H9 (cell line): Measurements from ENCODE around the gene ITPRIPL1. TPM values are rescaled to one million over a fixed set of nuclear protein-coding genes. Genes with fewer than 3 reads are reported as not detected.

Experiments
- DNase-seq: peaks from one replicate; pipeline ENCODE4 v3.0.0-alpha.2; 2017
- H2AFZ ChIP-seq: one replicate; pipeline ENCODE4 v1.6.1; 2013; ENCODE audit warnings: mild to moderate bottlenecking, low read length, control low read depth, moderate library complexity
- H2AK5ac ChIP-seq: 2 replicates; pipeline ENCODE4 v1.6.1; 2013; ENCODE audit warnings: low read length, control low read depth, mixed read lengths; ENCODE audit not compliant: insufficient read length
- H2BK120ac ChIP-seq: one replicate; pipeline ENCODE4 v1.6.1; 2013; ENCODE audit warnings: low read depth, mild to moderate bottlenecking, low read length, control low read depth, inconsistent platforms; ENCODE audit not compliant: poor library complexity, severe bottlenecking
- H2BK12ac ChIP-seq: 2 replicates; pipeline ENCODE4 v1.6.1; 2013; ENCODE audit warnings: low read length, control low read depth, mixed read lengths, low read depth; ENCODE audit not compliant: insufficient read length
- H2BK15ac ChIP-seq: 2 replicates; pipeline ENCODE4 v1.6.1; 2013; ENCODE audit warnings: low read depth, low read length, control low read depth
- H2BK20ac ChIP-seq: one replicate; pipeline ENCODE4 v1.6.1; 2013; ENCODE audit warnings: low read depth, mild to moderate bottlenecking, low read length, control low read depth, inconsistent platforms; ENCODE audit not compliant: poor library complexity, severe bottlenecking
- H2BK5ac ChIP-seq: 2 replicates; pipeline ENCODE4 v1.6.1; 2013; ENCODE audit warnings: low read length, control low read depth, mixed read lengths; ENCODE audit not compliant: insufficient read length
- H3K14ac ChIP-seq: 2 replicates; pipeline ENCODE4 v1.6.1; 2013; ENCODE audit warnings: low read length, control low read depth; ENCODE audit not compliant: insufficient read depth
- H3K18ac ChIP-seq: 2 replicates; pipeline ENCODE4 v1.6.1; 2013; ENCODE audit warnings: low read depth, mild to moderate bottlenecking, mixed read lengths, low read length, control low read depth; ENCODE audit not compliant: insufficient read length
- H3K23ac ChIP-seq: 2 replicates; pipeline ENCODE4 v1.6.1; 2013; ENCODE audit warnings: low read length, control low read depth, mixed read lengths, low read depth; ENCODE audit not compliant: insufficient read length
- H3K23me2 ChIP-seq: 2 replicates; pipeline ENCODE4 v1.6.1; 2013; ENCODE audit warnings: low read depth, mild to moderate bottlenecking, mixed read lengths, low read length, control low read depth; ENCODE audit not compliant: insufficient read length, poor library complexity, severe bottlenecking
- H3K27ac ChIP-seq: 2 replicates; pipeline ENCODE4 v1.5.1; 2013; ENCODE audit warnings: low read length, control low read depth, mixed read lengths, low read depth; ENCODE audit not compliant: insufficient read length
- H3K27me3 ChIP-seq: 2 replicates; pipeline ENCODE4 v1.6.1; 2013; ENCODE audit warnings: low read length, control low read depth, inconsistent platforms; ENCODE audit not compliant: insufficient read depth
- H3K4ac ChIP-seq: 2 replicates; pipeline ENCODE4 v1.6.1; 2013; ENCODE audit warnings: low read depth, mild to moderate bottlenecking, control low read depth, inconsistent platforms, low read length, moderate library complexity
- H3K4me1 ChIP-seq: 2 replicates; pipeline ENCODE4 v1.6.1; 2013; ENCODE audit warnings: low read length, control low read depth, inconsistent platforms; ENCODE audit not compliant: insufficient read depth
- H3K4me2 ChIP-seq: 2 replicates; pipeline ENCODE4 v1.6.1; 2013; ENCODE audit warnings: low read length, control low read depth, mixed read lengths; ENCODE audit not compliant: insufficient read length, insufficient read depth
- H3K56ac ChIP-seq: 2 replicates; pipeline ENCODE4 v1.6.1; 2013; ENCODE audit warnings: low read depth, mild to moderate bottlenecking, mixed read lengths, low read length, control low read depth; ENCODE audit not compliant: insufficient read length
- H3K79me1 ChIP-seq: 2 replicates; pipeline ENCODE4 v1.6.1; 2013; ENCODE audit warnings: low read depth, mild to moderate bottlenecking, moderate library complexity, low read length, control low read depth, inconsistent platforms; ENCODE audit not compliant: insufficient read depth, poor library complexity, severe bottlenecking
- H3K79me2 ChIP-seq: 2 replicates; pipeline ENCODE4 v1.6.1; 2013; ENCODE audit warnings: low read length, control low read depth, inconsistent platforms; ENCODE audit not compliant: insufficient read depth
- H3K9ac ChIP-seq: 2 replicates; pipeline ENCODE4 v1.6.1; 2013; ENCODE audit warnings: low read length, control low read depth, mixed read lengths; ENCODE audit not compliant: insufficient read length; ENCODE audit errors: extremely low read depth
- H3K9me3 ChIP-seq: one replicate; pipeline ENCODE4 v1.6.1; 2013; ENCODE audit warnings: low read depth, low read length, inconsistent platforms; ENCODE audit not compliant: control insufficient read depth
- H3T11ph ChIP-seq: one replicate; pipeline ENCODE4 v1.6.1; 2013; ENCODE audit warnings: mild to moderate bottlenecking, low read length, control low read depth, inconsistent platforms
- H4K20me1 ChIP-seq: one replicate; pipeline ENCODE4 v1.6.1; 2013; ENCODE audit not compliant: control insufficient read depth, insufficient read length, insufficient read depth
- H4K5ac ChIP-seq: 2 replicates; pipeline ENCODE4 v1.6.1; 2013; ENCODE audit warnings: low read depth, mild to moderate bottlenecking, mixed read lengths, low read length, control low read depth; ENCODE audit not compliant: insufficient read length
- H4K8ac ChIP-seq: replicated peaks from 2 replicates; pipeline ENCODE4 v1.6.1; 2013; ENCODE audit warnings: low read length, control low read depth, mixed read lengths, low read depth; ENCODE audit not compliant: insufficient read length
- H4K91ac ChIP-seq: 2 replicates; pipeline ENCODE4 v1.6.1; 2013; ENCODE audit warnings: low read depth, mild to moderate bottlenecking, moderate library complexity, mixed read lengths, low read length, control low read depth; ENCODE audit not compliant: insufficient read length
- H3K27ac Mint-ChIP-seq, 3 experiments: 2 replicates in 2 of 3; 3 replicates in 1 of 3; pipeline ENCODE4 v1.8.0; 2020 to 2021; ENCODE audit warnings: mixed read lengths in 3 of 3, mild to moderate bottlenecking in 1 of 3, moderate library complexity in 1 of 3
- H3K27me3 Mint-ChIP-seq: 2 replicates; pipeline ENCODE4 v1.8.0; 2021; ENCODE audit warnings: low read depth, mild to moderate bottlenecking, moderate library complexity, mixed read lengths
- H3K36me3 Mint-ChIP-seq, 3 experiments: 2 replicates in 2 of 3; 3 replicates in 1 of 3; pipeline ENCODE4 v1.8.0; 2020 to 2021; ENCODE audit warnings: low read depth in 3 of 3, mixed read lengths in 3 of 3; ENCODE audit not compliant: insufficient read depth in 1 of 3
- H3K4me1 Mint-ChIP-seq, 2 experiments: 2 replicates each; pipeline ENCODE4 v1.8.0; 2020; ENCODE audit warnings: mixed read lengths in 2 of 2
- H3K4me3 Mint-ChIP-seq, 2 experiments: 2 replicates in 1 of 2; 3 replicates in 1 of 2; pipeline ENCODE4 v1.8.0; 2020 to 2021; ENCODE audit warnings: mild to moderate bottlenecking in 2 of 2, mixed read lengths in 2 of 2, moderate library complexity in 1 of 2
- H3K9me3 Mint-ChIP-seq, 2 experiments: 2 replicates in 1 of 2; 3 replicates in 1 of 2; pipeline ENCODE4 v1.8.0; 2020; ENCODE audit warnings: mild to moderate bottlenecking in 2 of 2, mixed read lengths in 2 of 2, moderate library complexity in 1 of 2
- CTCF ChIP-seq: fragments of 200-600 bp; sonication (generic); conservative IDR thresholded peaks from 3 replicates; pipeline ENCODE4 v1.8.0; 2021; ENCODE audit warnings: antibody characterized with exemption, mild to moderate bottlenecking
- WGBS: extraction: QIAGEN DNeasy Blood & Tissue Kit; methylation state at CpG from one replicate; pipeline ENCODE4 v1.1.7; 2013; ENCODE audit warnings: missing lambda C conversion rate, low lambda C conversion rate, mixed read lengths; ENCODE audit not compliant: insufficient read length; ENCODE audit errors: extremely low coverage; 5-methylcytosine and 5-hydroxymethylcytosine counted together
- total RNA-seq: library from RNA; stranded (reverse); gene quantifications from 2 replicates; pipeline ENCODE4 v1.2.1, GENCODE V29; 2021

The ITPRIPL1 gene
- total RNA-seq, 1 experiment from 2014 or later = 16.3 TPM

GRCh38 chr2:96369186-96369585, 44.1 kb downstream of the ITPRIPL1 start:
- Mint-ChIP-seq H3K27ac (no peak overlapping the region), H3K27me3 (no peaks in the 10 kb centered on the region), H3K4me1 (no peaks in the 10 kb centered on the region), H3K9me3 (no peaks in the 10 kb centered on the region), H3K4me3 (no peak overlapping the region), H3K36me3 (peaks cover 72 to 93% (median 92%) of the 10 kb centered on the region in 3 experiments)
- H3K18ac ChIP-seq = no peak overlapping the region
- no peaks in the 10 kb centered on the region for H3K79me2 ChIP-seq
- H3K27ac ChIP-seq = no peak overlapping the region
- no peak overlapping the region for H2AK5ac ChIP-seq
- no peak overlapping the region for H3K4me2 ChIP-seq
- H2BK20ac ChIP-seq = no peak overlapping the region
- no peak overlapping the region for H4K8ac ChIP-seq
- H3T11ph ChIP-seq = no peak overlapping the region
- H4K5ac ChIP-seq = no peak overlapping the region
- no peak overlapping the region for H2BK5ac ChIP-seq
- H3K23me2 ChIP-seq = no peaks in the 10 kb centered on the region
- H3K27me3 ChIP-seq = no peaks in the 10 kb centered on the region
- H2BK120ac ChIP-seq = no peak overlapping the region
- H3K9me3 ChIP-seq = no peaks in the 10 kb centered on the region
- H3K56ac ChIP-seq = no peak overlapping the region
- H3K23ac ChIP-seq = no peak overlapping the region
- H3K79me1 ChIP-seq = no peaks in the 10 kb centered on the region
- no peak overlapping the region for H2BK15ac ChIP-seq
- H4K20me1 ChIP-seq = no peaks in the 10 kb centered on the region
- H4K91ac ChIP-seq = no peak overlapping the region
- no peak overlapping the region for H2AFZ ChIP-seq
- H3K14ac ChIP-seq = no peak overlapping the region
- no CpG with 5 or more reads among the region's 2 CpGs for WGBS
- no peak for DNase-seq
- H3K4ac ChIP-seq = no peak overlapping the region
- no peaks in the 10 kb centered on the region for H3K4me1 ChIP-seq
- no peak overlapping the region for H3K9ac ChIP-seq
- no peak for TF ChIP-seq CTCF
- no peak overlapping the region for H2BK12ac ChIP-seq
